G401.6 (cell line): ENCODE measurements around the gene PRRT4.

Source experiments
- FAIRE-seq: peaks from 2 replicates; lab custom pipeline; 2012; peaks lifted over from hg19 to GRCh38; lab: Jason Lieb, UNC

Gene PRRT4

GRCh38 chr7:128343554-128344430, 17.7 kb downstream of the PRRT4 start, which contains the start of gene RBM28:
Gene RBM28 (minus strand): TSS chr7:128343908. CDS start chr7:128343793, 115 bp downstream.
- peak; percentile 71 for FAIRE-seq

GRCh38 chr7:128341733-128342132, 19.8 kb downstream of the PRRT4 start:
- FAIRE-seq, result no peak

- no peak for FAIRE-seq
Measured at GRCh38 chr7:128335730-128336129, 25.8 kb downstream of the PRRT4 start.

- no peak for FAIRE-seq
Measured at GRCh38 chr7:128324368-128324680, 37.2 kb downstream of the PRRT4 start.

DNA sequence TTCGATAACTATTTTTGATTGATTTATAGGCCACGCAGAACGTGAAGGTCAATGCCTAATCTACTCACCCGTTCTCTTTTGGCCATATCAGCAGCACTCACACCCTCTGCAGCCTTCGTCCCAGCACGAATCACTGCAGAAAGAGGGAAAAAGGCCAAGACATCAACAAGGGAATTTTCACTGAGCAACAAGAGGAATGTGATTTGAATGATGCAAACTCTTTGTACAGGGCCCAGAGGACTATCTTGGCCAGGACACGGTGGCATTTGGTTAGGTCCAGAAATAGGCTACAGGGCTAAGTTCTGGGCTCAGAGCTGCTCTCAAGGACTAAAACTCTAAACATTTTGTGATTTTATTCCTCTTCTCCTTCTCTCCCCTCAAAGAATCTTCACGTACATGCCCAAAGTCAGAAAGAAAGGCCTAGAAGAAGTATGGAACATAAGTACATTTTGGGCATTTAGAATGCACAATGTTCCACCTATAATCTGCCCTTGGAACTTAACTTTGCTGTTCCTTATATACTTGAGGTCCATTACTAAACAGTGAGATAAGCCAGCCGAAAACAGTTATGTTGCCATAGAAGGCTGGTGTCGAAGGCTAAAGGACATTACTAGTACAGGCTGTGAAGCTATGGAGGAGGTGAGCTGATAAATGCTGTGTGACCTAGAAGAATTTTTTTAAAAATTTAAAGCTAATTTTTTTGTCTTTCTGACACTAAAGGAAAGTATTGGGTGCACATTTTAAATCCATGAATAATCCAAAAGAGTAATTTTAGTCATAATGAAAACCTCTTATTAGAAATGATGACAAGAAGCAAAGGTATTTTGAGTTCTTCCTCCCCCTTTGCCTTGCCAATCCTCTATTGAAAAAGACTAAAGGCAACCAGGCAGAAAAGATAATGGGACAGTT, 37.8 kb downstream of the PRRT4 start:
- FAIRE-seq, result no peak

DNA sequence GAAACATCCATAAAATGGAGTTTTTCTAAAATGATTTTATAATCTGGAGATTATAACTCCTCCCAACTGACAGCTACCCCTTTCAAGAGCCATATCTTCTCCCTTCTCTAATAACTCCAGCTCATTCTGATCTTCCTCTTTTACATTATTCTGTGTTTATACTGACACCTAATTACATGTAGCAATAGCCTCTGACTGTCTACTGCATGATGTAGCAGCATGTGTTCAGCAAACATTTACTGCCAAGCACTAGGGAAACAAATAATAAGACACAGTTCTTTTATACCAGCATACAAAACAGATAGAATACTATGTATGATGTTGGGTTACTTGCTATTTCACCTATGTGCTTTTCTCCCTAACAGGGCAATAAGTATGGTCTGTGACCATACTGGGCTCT, 38.5 kb downstream of the PRRT4 start:
- no peak for FAIRE-seq

DNA sequence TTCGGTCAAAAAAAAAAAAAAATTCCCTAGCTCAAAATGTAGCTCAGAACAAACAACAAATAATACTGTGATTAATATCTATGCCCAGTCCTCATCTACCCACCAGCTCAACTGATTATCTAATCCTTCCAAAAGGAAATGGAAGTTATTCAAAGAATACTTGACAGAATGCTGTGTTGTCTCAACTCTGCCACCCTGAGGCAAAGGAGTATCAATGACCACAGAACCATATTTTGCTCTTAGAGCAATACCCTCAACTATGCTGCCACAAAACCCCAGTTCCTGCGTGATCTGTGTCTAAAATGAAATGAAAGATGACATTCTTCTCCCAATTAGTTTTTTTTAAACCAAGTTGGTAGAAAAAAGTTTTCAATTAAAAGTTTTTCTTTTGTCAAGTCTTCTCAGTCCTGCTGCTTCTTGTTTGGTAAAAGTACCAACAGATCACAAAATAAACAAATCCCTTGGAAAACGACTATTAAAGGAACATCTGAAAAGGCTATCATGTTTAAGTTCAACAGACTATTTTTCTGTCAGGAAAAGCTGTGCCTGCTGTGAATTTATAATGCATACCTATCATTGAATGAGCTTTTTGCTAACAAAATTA, 39.3 kb downstream of the PRRT4 start:
- FAIRE-seq, result peak; percentile 71

GRCh38 chr7:128321044-128321422, 40.5 kb downstream of the PRRT4 start:
- no peak for FAIRE-seq

- FAIRE-seq, result no peak
Measured at GRCh38 chr7:128318691-128319090, 42.8 kb downstream of the PRRT4 start.

DNA sequence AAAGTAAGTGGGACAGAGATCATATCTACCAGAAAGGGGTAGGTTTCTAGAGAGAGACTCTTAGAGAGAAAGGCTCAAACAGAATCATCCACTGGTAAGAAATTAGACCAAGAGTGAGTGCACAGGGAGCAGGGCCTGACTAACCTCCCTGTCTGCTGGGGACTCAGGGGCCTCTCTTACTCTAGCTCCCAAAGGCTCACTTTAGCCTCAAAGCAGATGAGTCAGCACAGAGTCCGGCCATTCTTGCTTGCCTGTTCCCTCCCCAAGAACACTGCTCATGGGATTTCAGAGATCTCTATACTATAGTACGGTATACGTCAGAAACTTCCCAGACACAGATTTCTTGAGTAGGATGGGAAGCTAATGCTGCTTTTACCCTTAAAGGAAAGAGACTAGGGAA, 50.5 kb downstream of the PRRT4 start:
- FAIRE-seq, result no peak

DNA sequence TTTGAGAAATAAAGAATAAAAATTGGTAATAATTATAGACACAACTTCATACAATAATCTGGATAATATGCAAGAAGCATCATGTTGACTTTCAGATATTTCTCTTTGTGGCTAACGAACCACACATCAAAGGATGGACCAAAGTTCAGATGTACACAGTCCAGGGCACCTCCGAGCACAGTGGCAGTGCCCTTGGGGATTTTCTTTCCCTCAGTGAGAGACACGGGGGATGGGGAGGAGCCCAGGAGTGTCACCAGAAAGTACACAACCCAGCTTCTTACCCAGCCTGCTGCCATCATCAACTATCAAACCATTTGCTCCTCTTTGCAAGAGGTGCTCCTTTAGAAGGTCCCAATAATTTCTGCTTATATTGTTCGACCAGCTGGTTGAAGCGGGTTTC, 51.0 kb downstream of the PRRT4 start:
- no peak for FAIRE-seq

DNA sequence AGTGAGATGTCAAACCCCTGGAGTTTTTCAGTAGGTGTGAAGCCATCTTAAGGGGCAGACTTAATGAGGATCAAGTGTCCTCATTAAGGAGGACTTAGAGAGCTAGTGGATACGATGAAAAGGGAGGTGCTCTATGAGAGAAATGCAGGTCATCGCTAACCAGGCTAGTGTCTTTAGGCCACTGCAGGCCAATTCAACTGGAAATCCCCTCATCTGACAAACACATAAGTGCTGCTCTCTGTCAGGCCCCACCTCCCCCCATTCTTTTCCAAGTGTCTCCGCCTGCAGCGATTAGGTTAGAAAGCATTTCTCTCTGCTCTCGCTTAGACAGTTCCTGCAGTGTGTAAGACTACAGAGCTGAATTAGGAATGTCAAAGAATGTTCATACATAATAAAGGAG, 51.5 kb downstream of the PRRT4 start:
- no peak for FAIRE-seq

- no peak for FAIRE-seq
Measured at GRCh38 chr7:128309124-128309523, 52.4 kb downstream of the PRRT4 start.

GRCh38 chr7:128307061-128307460, 54.4 kb downstream of the PRRT4 start:
- FAIRE-seq, result no peak

GRCh38 chr7:128304212-128304611, 57.3 kb downstream of the PRRT4 start:
- FAIRE-seq, result no peak

- FAIRE-seq, result no peak
Measured at GRCh38 chr7:128303643-128304042, 57.8 kb downstream of the PRRT4 start.

DNA sequence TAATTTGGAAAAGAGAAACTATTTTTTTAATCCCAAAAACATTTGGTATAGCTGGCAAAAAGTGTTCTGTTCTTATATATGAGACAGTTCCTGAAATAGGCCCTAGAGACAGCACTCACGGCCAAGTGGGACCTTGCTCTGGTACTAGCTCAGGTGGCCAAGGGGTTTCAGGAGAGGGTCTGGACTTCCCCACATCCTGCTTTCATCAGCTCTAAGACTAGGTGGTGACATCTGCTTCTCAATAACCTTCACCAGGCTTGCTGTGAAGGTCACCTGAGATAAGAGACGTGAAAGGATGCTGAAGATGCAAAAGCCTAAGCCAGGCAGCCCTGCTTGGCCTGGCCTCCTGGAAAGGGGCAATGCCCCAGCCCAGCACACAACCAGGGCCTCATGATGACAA, 58.4 kb downstream of the PRRT4 start:
- no peak for FAIRE-seq

GRCh38 chr7:128302139-128302538, 59.4 kb downstream of the PRRT4 start:
- no peak for FAIRE-seq
